Fibroblast of lung (primary cell): ENCODE data around the gene ANXA2. TPM values are rescaled to one million over a fixed set of nuclear protein-coding genes. Genes with fewer than 3 reads are reported as not detected.
A peak's percentile ranks its signal among the peaks of the same experiment; 100 is the strongest.

Experiments used
- DNase-seq, 2 donors: peaks; one replicate each; pipeline versions ENCODE4 v3.0.0 to v3.0.0-alpha.2; 2010; ENCODE audit warnings: low read depth in 2 of 2
- H2AFZ ChIP-seq: 2 replicates; pipeline ENCODE4 v1.5.1; 2012; ENCODE audit warnings: low read length, control low read depth, inconsistent platforms
- H3K27ac ChIP-seq: 2 replicates; pipeline ENCODE4 v1.5.1; 2011; ENCODE audit warnings: low read length, control low read depth; ENCODE audit not compliant: insufficient read depth
- H3K27me3 ChIP-seq: 2 replicates; pipeline ENCODE4 v1.5.1; 2011; ENCODE audit warnings: mild to moderate bottlenecking, low read length; ENCODE audit not compliant: control insufficient read depth, insufficient read depth
- H3K36me3 ChIP-seq: 2 replicates; pipeline ENCODE4 v1.5.1; 2011; ENCODE audit warnings: low read length; ENCODE audit not compliant: control insufficient read depth, insufficient read depth
- H3K4me1 ChIP-seq: 2 replicates; pipeline ENCODE4 v1.5.1; 2011; ENCODE audit warnings: low read length; ENCODE audit not compliant: control insufficient read depth, insufficient read depth; ENCODE audit errors: extremely low read depth
- H3K4me2 ChIP-seq: 2 replicates; pipeline ENCODE4 v1.5.1; 2011; ENCODE audit warnings: low read length, control low read depth; ENCODE audit not compliant: insufficient read depth; ENCODE audit errors: extremely low read depth
- H3K4me3 ChIP-seq, 4 experiments: fragments of 200-600 bp in 1 of 4; sonication (generic) in 1 of 4; replicated peaks in 1 of 4; 2 replicates each; pipeline ENCODE4 v1.5.1; 2011 to 2016; ENCODE audit warnings: low read length in 4 of 4, low read depth in 3 of 4, mild to moderate bottlenecking in 3 of 4, control low read depth in 2 of 4, inconsistent platforms in 1 of 4, mixed read lengths in 1 of 4; ENCODE audit not compliant: insufficient read depth in 1 of 4; ENCODE audit errors: control extremely low read depth in 1 of 4
- H3K79me2 ChIP-seq: 2 replicates; pipeline ENCODE4 v1.5.1; 2012; ENCODE audit warnings: mild to moderate bottlenecking, low read length, inconsistent platforms; ENCODE audit not compliant: control insufficient read depth, insufficient read depth
- H3K9ac ChIP-seq: 2 replicates; pipeline ENCODE4 v1.5.1; 2011; ENCODE audit warnings: mild to moderate bottlenecking, low read length, control low read depth; ENCODE audit not compliant: insufficient read depth
- H3K9me3 ChIP-seq: 2 replicates; pipeline ENCODE4 v1.5.1; 2012; ENCODE audit warnings: low read depth, low read length; ENCODE audit not compliant: control insufficient read depth, insufficient read depth
- H4K20me1 ChIP-seq: 2 replicates; pipeline ENCODE4 v1.5.1; 2011; ENCODE audit warnings: low read length; ENCODE audit not compliant: control insufficient read depth, insufficient read depth; ENCODE audit errors: extremely low read depth
- EZH2 ChIP-seq: IDR thresholded peaks from 2 replicates; pipeline ENCODE4 v1.5.1; 2012; ENCODE audit warnings: low read length, control low read depth, mild to moderate bottlenecking; ENCODE audit errors: missing control alignments
- polyA plus RNA-seq, 2 donors: library from polyadenylated mRNA; depleted of rRNA in 1 of 2; stranded (reverse) in 1 of 2; unstranded in 1 of 2; fragments of >200 nt; gene quantifications; 2 replicates each; pipeline ENCODE4 v1.2.1, GENCODE V29; 2011 to 2012; ENCODE audit warnings: missing spikeins in 1 of 2
- total RNA-seq: library from RNA; depleted of rRNA; stranded (reverse); fragments of >200 nt; gene quantifications from 2 replicates; pipeline ENCODE4 v1.2.1, GENCODE V29; 2014
- TF ChIP-seq, protein P1 (sequence below), 2 donors: IDR thresholded peaks in 1 of 2; conservative IDR thresholded peaks in 1 of 2; 1 replicate in 1 of 2; 2 replicates in 1 of 2; pipeline ENCODE4 v1.5.1; 2011 to 2012; ENCODE audit warnings: low read length in 2 of 2, control low read depth in 1 of 2, inconsistent platforms in 1 of 2, low read depth in 1 of 2, mild to moderate bottlenecking in 1 of 2

The ANXA2 gene
- total and polyA plus RNA-seq, 2 donors (not counting 1 experiment from before 2014, with no cell fraction given), result 2,754 to 4,872 TPM

DNA sequence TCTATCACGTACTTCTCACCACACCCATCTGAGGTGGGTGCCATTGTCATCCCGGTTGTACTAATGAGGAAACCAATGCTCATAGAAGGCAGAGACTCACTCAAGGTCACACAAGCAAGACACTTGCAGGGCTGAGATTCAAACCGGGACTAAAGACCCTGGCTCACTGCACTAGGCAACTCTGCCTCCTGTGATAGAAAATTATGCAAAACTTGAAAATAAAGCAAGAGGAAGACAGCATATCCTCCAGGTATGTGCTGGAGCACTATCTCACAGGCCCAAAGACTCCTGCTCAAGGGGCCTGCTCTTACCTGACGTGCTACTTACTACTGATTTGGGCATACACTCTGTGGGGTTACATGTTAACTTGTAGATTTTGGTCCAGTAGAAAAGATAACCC is 25.6 kb downstream of the ANXA2 start:
- TF ChIP-seq EZH2, result no peak
- TF ChIP-seq, protein P1, sequence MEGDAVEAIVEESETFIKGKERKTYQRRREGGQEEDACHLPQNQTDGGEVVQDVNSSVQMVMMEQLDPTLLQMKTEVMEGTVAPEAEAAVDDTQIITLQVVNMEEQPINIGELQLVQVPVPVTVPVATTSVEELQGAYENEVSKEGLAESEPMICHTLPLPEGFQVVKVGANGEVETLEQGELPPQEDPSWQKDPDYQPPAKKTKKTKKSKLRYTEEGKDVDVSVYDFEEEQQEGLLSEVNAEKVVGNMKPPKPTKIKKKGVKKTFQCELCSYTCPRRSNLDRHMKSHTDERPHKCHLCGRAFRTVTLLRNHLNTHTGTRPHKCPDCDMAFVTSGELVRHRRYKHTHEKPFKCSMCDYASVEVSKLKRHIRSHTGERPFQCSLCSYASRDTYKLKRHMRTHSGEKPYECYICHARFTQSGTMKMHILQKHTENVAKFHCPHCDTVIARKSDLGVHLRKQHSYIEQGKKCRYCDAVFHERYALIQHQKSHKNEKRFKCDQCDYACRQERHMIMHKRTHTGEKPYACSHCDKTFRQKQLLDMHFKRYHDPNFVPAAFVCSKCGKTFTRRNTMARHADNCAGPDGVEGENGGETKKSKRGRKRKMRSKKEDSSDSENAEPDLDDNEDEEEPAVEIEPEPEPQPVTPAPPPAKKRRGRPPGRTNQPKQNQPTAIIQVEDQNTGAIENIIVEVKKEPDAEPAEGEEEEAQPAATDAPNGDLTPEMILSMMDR (conservative IDR thresholded peaks at IDR 0.05 in 1 of 2, IDR thresholded peaks at IDR 0.05 in 1 of 2; ENCODE audit: low read depth in 1 of 2, low read length in 2 of 2), result no peak
- Histone ChIP-seq H3K27me3 (no peaks in the 10 kb centered on the region), H3K27ac (peak overlapping the region; percentile 93), H3K4me2 (no peak overlapping the region), H3K4me3 (no peak overlapping the region), H3K4me1 (peaks cover 56% of the 10 kb centered on the region), H3K79me2 (peaks cover 78% of the 10 kb centered on the region), H3K9ac (no peak overlapping the region), H3K9me3 (no peaks in the 10 kb centered on the region), H2AFZ (no peak overlapping the region), H4K20me1 (peaks cover 9% of the 10 kb centered on the region), H3K36me3 (peaks cover 28% of the 10 kb centered on the region)
- no peak for DNase-seq

DNA sequence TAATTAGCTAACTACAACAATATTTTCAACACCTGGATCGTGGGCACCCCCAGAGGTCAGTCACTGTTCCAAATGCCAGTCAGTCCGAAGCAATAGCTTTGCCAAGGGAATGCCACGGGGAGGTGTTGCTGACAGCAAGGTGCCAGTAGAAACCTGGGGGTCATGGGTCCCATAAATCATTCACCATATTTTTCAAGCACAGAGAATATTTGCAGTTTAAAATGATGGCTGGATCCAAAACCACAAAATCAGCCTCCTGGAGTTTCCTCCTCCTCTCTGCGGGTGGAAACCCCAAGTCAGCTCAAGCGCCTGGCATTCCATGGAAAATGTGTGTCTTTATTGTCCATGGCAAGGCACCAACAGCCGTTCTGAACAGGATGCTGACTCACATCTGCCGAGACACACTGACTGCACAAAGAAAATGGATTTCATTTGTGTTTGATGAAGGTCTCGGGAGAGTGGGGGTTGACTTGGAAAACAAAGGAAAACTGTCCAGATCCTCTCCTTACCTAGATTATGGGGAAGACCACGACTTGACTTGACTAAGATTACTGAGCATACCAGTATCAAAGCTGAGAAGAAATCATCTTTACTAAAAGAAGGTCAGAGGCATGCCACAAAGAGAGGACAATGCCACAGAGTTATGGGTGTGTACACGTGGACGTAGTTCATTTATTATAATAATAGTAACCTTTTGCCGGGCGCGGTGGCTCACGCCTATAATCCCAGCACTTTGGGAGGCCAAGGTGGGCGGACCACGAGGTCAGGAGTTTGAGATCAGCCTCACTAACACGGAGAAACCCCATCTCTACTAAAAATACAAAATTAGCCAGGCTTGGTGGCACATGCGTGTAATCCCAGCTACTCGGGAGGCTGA is 26.4 kb downstream of the ANXA2 start:
- H3K9ac ChIP-seq, result no peak overlapping the region
- H3K4me1 ChIP-seq, result peaks cover 49% of the 10 kb centered on the region
- TF ChIP-seq, protein P1 (conservative IDR thresholded peaks at IDR 0.05 in 1 of 2, IDR thresholded peaks at IDR 0.05 in 1 of 2; ENCODE audit: low read depth in 1 of 2, low read length in 2 of 2), result no peak
- no peak for TF ChIP-seq EZH2
- H3K36me3 ChIP-seq, result peaks cover 23% of the 10 kb centered on the region
- H3K9me3 ChIP-seq, result no peaks in the 10 kb centered on the region
- peak overlapping the region; percentile 64 for H3K4me2 ChIP-seq
- no peak overlapping the region for H2AFZ ChIP-seq
- H3K79me2 ChIP-seq, result peaks cover 70% of the 10 kb centered on the region
- peak; percentile 97 to 100 for DNase-seq
- H3K27ac ChIP-seq, result peak overlapping the region; percentile 93
- H3K27me3 ChIP-seq, result no peaks in the 10 kb centered on the region
- peak overlapping the region in 1 of 4 experiments; percentile 13 for H3K4me3 ChIP-seq
- peaks cover 9% of the 10 kb centered on the region for H4K20me1 ChIP-seq

DNA sequence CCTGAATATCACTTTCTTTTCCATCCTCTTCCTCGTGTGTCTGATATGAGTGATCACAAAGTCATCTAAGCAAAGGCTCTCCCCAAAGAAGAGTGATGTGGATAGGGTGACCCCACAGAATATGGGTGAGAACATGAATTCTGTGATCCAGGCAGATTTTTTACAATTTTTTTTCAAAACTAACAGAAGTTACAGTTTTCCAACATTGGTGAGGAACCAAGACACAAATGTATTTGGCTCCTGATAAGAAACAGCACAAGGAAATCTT is 27.0 kb downstream of the ANXA2 start:
- Histone ChIP-seq H3K36me3 (peaks cover 21% of the 10 kb centered on the region), H3K27ac (peak overlapping the region; percentile 93), H3K9ac (no peak overlapping the region), H3K79me2 (peaks cover 66% of the 10 kb centered on the region), H3K4me1 (peaks cover 45% of the 10 kb centered on the region), H3K4me3 (peak overlapping the region in 1 of 4 experiments; percentile 13), H4K20me1 (peaks cover 9% of the 10 kb centered on the region), H3K9me3 (no peaks in the 10 kb centered on the region), H2AFZ (no peak overlapping the region), H3K27me3 (no peaks in the 10 kb centered on the region), H3K4me2 (peak overlapping the region; percentile 0)
- TF ChIP-seq EZH2, result no peak
- TF ChIP-seq, protein P1 (conservative IDR thresholded peaks at IDR 0.05 in 1 of 2, IDR thresholded peaks at IDR 0.05 in 1 of 2; ENCODE audit: low read depth in 1 of 2, low read length in 2 of 2), result no peak
- no peak for DNase-seq
